ENCODE results near the gene TTYH3.

The TTYH3 gene

DNA sequence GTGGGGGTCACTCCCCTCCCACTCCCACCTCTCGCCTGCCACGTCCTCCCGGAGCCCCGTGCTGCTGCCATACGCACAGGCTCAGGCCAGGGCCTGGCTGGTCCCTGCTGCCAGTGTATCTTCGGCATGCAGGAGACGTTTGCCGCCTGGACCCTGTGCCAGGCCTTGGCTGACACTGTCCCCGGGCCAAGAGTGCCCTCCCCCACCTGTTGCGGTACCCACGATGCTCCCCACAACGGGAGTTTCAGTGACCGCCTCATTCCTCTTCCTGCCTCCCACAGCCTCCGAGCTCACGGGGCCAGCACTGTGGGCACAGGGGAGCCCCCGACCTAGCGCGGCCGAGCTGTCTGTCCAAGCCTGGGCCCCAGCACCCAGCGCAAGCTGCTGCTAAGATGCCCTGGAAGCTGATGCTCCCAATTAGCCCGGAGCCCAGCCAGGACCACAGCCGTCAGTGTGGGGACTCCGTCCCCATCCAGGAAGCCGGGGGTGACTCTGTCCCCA lies 7.4 kb downstream of the TTYH3 start:
- DNase-seq: no peak
- TF ChIP-seq POLR2A (IDR thresholded peaks at IDR 0.05; ENCODE audit: low read length): no peak
- TF ChIP-seq GATA1 (IDR thresholded peaks at IDR 0.05; ENCODE audit: low read depth, low read length): no peak

- DNase-seq: no peak
- no peak for TF ChIP-seq POLR2A (IDR thresholded peaks at IDR 0.05; ENCODE audit: low read length)
- TF ChIP-seq GATA1 (IDR thresholded peaks at IDR 0.05; ENCODE audit: low read depth, low read length): no peak
Measured at GRCh38 chr7:2639695-2640481, 8.1 kb downstream of the TTYH3 start.

DNA sequence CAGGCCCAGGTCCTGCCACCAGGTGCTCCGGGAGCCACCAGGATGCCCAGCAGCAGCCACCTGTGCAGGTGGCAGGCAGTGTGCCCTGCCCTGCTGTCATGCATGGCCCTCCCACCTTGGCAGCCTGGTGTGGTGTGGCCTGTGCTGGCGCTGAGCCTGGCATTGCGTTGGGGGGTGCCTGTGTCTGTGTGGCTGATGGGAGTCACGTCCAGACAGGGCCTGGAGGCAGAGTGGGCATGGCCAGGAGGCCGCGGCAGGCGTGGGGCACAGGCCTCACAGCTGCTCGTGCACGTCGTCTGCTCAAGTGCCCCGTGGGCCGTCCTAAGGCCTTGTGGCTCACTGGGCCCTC lies 8.7 kb downstream of the TTYH3 start:
- DNase-seq: no peak
- no peak for TF ChIP-seq POLR2A (IDR thresholded peaks at IDR 0.05; ENCODE audit: low read length)
- TF ChIP-seq GATA1 (IDR thresholded peaks at IDR 0.05; ENCODE audit: low read depth, low read length): no peak

DNA sequence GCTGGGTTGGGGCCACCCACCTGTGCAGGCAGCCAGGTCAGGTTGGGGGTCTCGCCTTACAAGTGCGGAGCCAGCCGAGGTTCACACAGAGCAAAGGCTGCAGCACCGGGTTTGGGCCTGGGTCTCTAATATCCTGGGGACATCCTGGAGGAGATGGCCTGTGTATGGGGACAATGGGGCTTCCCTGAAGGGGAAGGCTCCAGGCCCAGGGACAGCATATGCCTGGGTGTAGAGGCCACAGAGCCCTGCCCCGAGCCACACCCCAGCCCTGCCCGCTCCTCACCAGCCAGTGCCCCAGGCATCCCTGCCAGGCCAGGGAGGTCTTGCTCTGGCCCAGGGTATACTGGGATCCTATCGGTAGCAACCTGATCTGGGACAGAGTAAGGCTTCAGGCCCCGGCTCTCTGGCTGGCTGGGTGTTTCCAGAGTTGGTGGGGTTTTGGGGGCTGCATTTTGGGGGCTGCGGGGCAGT lies 9.1 kb downstream of the TTYH3 start:
- no peak for DNase-seq
- TF ChIP-seq GATA1 (IDR thresholded peaks at IDR 0.05; ENCODE audit: low read depth, low read length) (no peak), POLR2A (IDR thresholded peaks at IDR 0.05; ENCODE audit: low read length) (no peak)

DNA sequence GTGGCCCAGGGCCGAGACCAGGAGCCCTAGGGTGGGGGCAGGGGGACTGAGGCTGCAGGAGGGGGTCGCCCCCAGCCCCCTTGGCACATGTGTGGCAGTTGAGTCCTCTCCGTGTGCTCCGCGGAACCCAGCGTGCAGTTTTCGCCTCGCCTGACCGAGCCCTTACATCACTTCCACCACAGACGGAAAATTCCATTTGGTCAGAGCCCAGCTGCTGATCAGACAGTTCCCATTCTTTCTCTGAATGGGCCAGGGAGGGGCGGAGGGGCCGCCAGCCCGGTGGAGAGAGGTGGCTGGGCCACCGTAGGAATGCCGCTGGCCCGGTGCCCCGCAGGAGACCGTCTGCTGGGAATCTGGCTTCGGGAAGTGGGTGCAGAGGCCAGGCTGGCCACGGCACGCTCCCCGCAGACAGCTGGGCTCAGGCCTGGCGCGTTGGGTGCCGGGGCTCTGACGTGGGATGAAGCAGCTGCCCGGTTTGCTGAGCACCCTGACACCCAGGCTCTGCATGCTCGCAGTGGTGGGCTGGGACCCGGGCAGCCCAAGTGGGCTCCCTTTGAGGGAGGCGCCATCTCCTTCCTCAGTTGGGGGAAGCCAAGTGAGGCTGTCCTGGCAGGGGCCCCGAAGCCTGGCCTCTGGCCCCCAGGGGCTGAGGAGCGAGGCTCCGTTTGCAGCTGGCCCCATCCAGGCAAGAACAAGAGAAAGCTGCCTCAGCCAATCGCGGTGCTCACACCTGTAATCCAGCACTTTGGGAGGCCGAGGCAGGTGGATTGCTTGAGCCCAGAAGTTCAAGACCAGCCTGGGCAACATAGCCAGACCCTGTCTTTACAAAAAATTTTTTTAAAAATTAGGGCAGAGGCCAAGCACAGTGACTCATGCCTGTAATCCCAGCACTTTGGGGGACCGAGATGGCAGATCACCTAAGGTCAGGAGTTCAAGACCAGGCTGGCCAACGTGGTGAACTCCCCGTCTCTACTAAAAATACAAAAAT lies 9.9 kb downstream of the TTYH3 start:
- no peak for DNase-seq
- no peak for TF ChIP-seq GATA1 (IDR thresholded peaks at IDR 0.05; ENCODE audit: low read depth, low read length)
- TF ChIP-seq POLR2A (IDR thresholded peaks at IDR 0.05; ENCODE audit: low read length): no peak

GRCh38 chr7:2643386-2644219 lies 11.8 kb downstream of the TTYH3 start:
- no peak for TF ChIP-seq GATA1 (IDR thresholded peaks at IDR 0.05; ENCODE audit: low read depth, low read length)
- no peak for TF ChIP-seq POLR2A (IDR thresholded peaks at IDR 0.05; ENCODE audit: low read length)
- peak in 1 of 2 experiments; percentile 10 for DNase-seq

DNA sequence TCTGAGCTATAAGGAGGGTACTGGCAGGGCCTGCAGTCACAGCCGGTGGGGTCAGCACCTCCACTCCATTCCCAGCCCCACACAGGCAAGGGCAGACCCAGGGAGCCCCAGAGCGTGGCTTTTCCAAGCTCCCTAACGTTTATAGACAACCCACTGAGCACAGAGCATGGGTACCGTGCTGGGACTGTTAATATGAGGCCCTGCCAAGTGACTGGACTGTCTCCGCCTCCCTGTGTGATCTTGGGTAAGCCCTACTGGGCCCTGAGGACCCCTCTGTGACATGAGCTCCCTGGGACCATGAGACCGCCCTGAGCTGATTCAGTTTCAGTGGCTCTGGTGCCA lies 12.4 kb downstream of the TTYH3 start:
- DNase-seq: no peak
- TF ChIP-seq GATA1 (IDR thresholded peaks at IDR 0.05; ENCODE audit: low read depth, low read length) (no peak), POLR2A (IDR thresholded peaks at IDR 0.05; ENCODE audit: low read length) (no peak)

- DNase-seq: no peak
- no peak for TF ChIP-seq POLR2A (IDR thresholded peaks at IDR 0.05; ENCODE audit: low read length)
- TF ChIP-seq GATA1 (IDR thresholded peaks at IDR 0.05; ENCODE audit: low read depth, low read length): no peak
Measured at GRCh38 chr7:2644562-2645273, 12.9 kb downstream of the TTYH3 start.

DNA sequence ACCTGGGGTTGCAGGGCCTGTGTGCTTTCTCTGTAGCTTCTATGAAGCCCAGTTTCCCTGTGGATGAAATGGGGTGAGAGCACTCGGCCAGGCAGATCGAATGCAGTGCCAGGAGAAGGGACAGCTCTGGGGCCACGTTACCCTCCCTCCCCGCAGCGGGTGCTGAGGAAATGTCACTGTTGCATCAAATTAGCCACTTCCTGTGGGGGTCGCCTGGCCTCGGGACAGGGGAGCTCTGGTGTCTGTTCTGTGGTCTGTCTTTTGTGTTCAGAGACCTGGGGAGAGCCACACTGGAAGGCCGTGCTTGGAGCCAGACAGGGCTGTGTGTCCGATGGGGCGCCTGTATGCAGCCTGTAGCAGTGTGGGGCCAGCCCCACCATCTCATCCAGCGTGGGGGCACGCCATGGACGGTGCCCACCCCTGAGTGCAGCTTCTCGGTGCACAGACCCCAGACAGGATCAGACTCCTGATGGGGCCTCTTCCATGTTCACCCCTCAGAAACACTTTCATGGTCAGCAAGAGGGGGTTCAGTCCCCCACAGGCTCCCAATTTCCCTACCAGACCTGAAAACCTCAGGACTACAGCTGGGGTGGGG lies 13.6 kb downstream of the TTYH3 start:
- TF ChIP-seq GATA1 (IDR thresholded peaks at IDR 0.05; ENCODE audit: low read depth, low read length): no peak
- no peak for TF ChIP-seq POLR2A (IDR thresholded peaks at IDR 0.05; ENCODE audit: low read length)
- DNase-seq: no peak

GRCh38 chr7:2646336-2646679 lies 14.5 kb downstream of the TTYH3 start:
- TF ChIP-seq POLR2A (IDR thresholded peaks at IDR 0.05; ENCODE audit: low read length) (no peak), GATA1 (IDR thresholded peaks at IDR 0.05; ENCODE audit: low read depth, low read length) (no peak)
- DNase-seq: no peak

DNA sequence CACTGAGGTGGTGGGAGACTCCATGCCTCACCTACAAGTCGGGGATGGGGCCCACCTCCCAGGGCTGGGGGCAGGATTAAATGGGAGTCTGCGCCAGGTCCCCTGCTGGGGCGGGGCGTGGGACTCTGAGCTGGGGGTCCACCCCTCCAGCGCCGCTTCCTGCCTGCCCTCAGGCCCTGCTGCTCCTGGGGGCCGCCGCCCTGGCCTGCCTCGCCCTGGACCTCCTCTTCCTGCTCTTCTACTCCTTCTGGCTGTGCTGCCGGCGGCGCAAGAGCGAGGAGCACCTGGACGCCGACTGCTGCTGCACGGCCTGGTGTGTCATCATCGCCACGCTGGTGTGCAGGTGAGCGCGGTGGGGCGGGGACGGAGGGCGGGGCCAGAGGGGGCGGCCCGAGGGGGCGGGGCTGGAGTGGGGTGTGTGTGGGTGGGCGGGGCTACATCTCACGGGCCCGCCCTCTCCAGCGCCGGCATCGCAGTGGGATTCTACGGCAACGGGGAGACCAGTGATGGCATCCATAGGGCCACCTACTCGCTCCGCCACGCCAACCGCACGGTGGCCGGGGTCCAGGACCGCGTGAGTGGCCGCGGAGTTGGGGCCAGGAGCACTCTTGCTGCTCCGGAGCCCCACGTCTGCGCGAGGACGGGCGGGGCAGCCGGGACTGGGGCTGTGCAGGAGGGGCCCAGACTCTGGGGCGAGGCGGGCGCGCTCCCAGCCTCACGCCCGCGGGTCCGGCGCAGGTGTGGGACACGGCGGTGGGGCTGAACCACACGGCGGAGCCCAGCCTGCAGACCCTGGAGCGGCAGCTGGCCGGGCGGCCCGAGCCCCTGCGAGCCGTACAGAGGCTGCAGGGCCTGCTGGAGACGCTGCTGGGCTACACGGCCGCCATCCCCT lies 15.1 kb downstream of the TTYH3 start:
- no peak for DNase-seq
- TF ChIP-seq POLR2A (IDR thresholded peaks at IDR 0.05; ENCODE audit: low read length): no peak
- TF ChIP-seq GATA1 (IDR thresholded peaks at IDR 0.05; ENCODE audit: low read depth, low read length): no peak

Data from erythroblast (primary cell).